Measurements from ENCODE around the gene CACTIN. TPM values are rescaled to one million over a fixed set of nuclear protein-coding genes. Genes with fewer than 3 reads are reported as not detected.
"Not testable (repeated sequence)": the region's sequence is repeated elsewhere in the genome, so short reads cannot be mapped to it uniquely, and the experiment has no call there.

Gene CACTIN
- total RNA-seq, 1 experiment from 2014 or later, result 54.7 TPM

GRCh38 chr19:3628766-3629165, 2.2 kb upstream of the CACTIN start:
- DNase-seq (ENCODE audit: low spot score), result not testable (repeated sequence)

GRCh38 chr19:3627351-3627723, 747 bp upstream of the CACTIN start:
- DNase-seq (ENCODE audit: low spot score), result no peak

GRCh38 chr19:3625996-3626472, 556 bp downstream of the CACTIN start:
- peak; percentile 26 for DNase-seq (ENCODE audit: low spot score)

GRCh38 chr19:3623716-3624115, 2.9 kb downstream of the CACTIN start:
- DNase-seq (ENCODE audit: low spot score), result no peak

- no peak for DNase-seq (ENCODE audit: low spot score)
Observed at GRCh38 chr19:3622224-3622623, 4.4 kb downstream of the CACTIN start.

GRCh38 chr19:3621689-3622088, 4.9 kb downstream of the CACTIN start:
- DNase-seq (ENCODE audit: low spot score), result no peak

- DNase-seq (ENCODE audit: low spot score), result no peak
Observed at GRCh38 chr19:3620817-3621547, 5.6 kb downstream of the CACTIN start.

- no peak for DNase-seq (ENCODE audit: low spot score)
Observed at GRCh38 chr19:3620145-3620816, 6.3 kb downstream of the CACTIN start.

- no peak for DNase-seq (ENCODE audit: low spot score)
Observed at GRCh38 chr19:3619631-3620012, 7.0 kb downstream of the CACTIN start.

- DNase-seq (ENCODE audit: low spot score), result no peak
Observed at GRCh38 chr19:3618811-3619630, 7.6 kb downstream of the CACTIN start.

- peak; percentile 26 for DNase-seq (ENCODE audit: low spot score)
Observed at GRCh38 chr19:3618144-3618810, 8.3 kb downstream of the CACTIN start.

- DNase-seq (ENCODE audit: low spot score), result no peak
Observed at GRCh38 chr19:3617463-3617862, 9.1 kb downstream of the CACTIN start.

GRCh38 chr19:3615524-3616135, 11.0 kb downstream of the CACTIN start:
- DNase-seq (ENCODE audit: low spot score), result no peak

GRCh38 chr19:3614858-3615505, 11.6 kb downstream of the CACTIN start:
- DNase-seq (ENCODE audit: low spot score), result no peak

GRCh38 chr19:3613818-3614661, 12.6 kb downstream of the CACTIN start:
- DNase-seq (ENCODE audit: low spot score), result no peak

GRCh38 chr19:3612901-3613741, 13.5 kb downstream of the CACTIN start:
- no peak for DNase-seq (ENCODE audit: low spot score)

- DNase-seq (ENCODE audit: low spot score), result no peak
Observed at GRCh38 chr19:3612330-3612729, 14.3 kb downstream of the CACTIN start.

- DNase-seq (ENCODE audit: low spot score), result no peak
Observed at GRCh38 chr19:3611841-3612240, 14.7 kb downstream of the CACTIN start.
